ENCODE results near the gene ARSI. TPM values are rescaled to one million over a fixed set of nuclear protein-coding genes. Genes with fewer than 3 reads are reported as not detected.

Gene ARSI
- total and polyA plus RNA-seq, 2 donors (not counting 3 experiments of a cell fraction or from before 2014, with no cell fraction given) = 0.17 to 0.20 TPM

- Histone ChIP-seq H3K27me3 (ENCODE audit: control insufficient read depth in 2 of 2, insufficient read depth in 2 of 2, low read length in 2 of 2) (peaks cover 0 to 9% of the 10 kb centered on the region in 2 experiments), H3K27ac (ENCODE audit: insufficient read depth, low read depth, low read length) (no peak overlapping the region), H3K4me3 (replicated peaks in 1 of 3; ENCODE audit: insufficient read depth in 1 of 3, low read depth in 1 of 3, low read length in 3 of 3) (no peak overlapping the region), H4K20me1 (replicated peaks; ENCODE audit: control insufficient read depth, extremely low read depth, insufficient read depth, low read length) (no peaks in the 10 kb centered on the region), H3K9ac (replicated peaks; ENCODE audit: extremely low read depth, insufficient read depth, low read length) (no peak overlapping the region), H3K4me1 (ENCODE audit: control insufficient read depth, extremely low read depth, insufficient read depth, low read length) (peaks cover 13% of the 10 kb centered on the region), H3K79me2 (ENCODE audit: control insufficient read depth, insufficient read depth, low read length) (no peaks in the 10 kb centered on the region), H3K9me1 (replicated peaks; ENCODE audit: control insufficient read depth, extremely low read depth, insufficient read depth, low read length) (no peaks in the 10 kb centered on the region), H2AFZ (ENCODE audit: low read depth, low read length) (no peak overlapping the region), H3K36me3 (ENCODE audit: control insufficient read depth in 2 of 2, extremely low read depth in 1 of 2, insufficient read depth in 2 of 2, low read length in 2 of 2) (no peaks in the 10 kb centered on the region), H3K4me2 (ENCODE audit: insufficient read depth, low read length) (no peak overlapping the region), H3K9me3 (replicated peaks; ENCODE audit: control insufficient read depth, insufficient read depth, low read length) (no peaks in the 10 kb centered on the region)
- FAIRE-seq (no peak), DNase-seq (ENCODE audit: low read depth, low spot score) (no peak)
- intact Hi-C loops (cut with micrococcal nuclease) = no loop called here
- POLR2A ChIA-PET = interaction anchor here (0.8 kb wide), 1 partner anchor 14 kb away, joined by 6 read pairs; no protein-coding TSS in a partner anchor
- TF ChIP-seq POLR2A (IDR thresholded peaks at IDR 0.05; ENCODE audit: low read depth, low read length) (no peak), EZH2 (IDR thresholded peaks at IDR 0.05; ENCODE audit: borderline replicate concordance, low read depth, low read length, severe bottlenecking) (no peak), FOS (IDR thresholded peaks at IDR 0.05; ENCODE audit: borderline replicate concordance, insufficient read depth, low read length) (no peak), JUN (IDR thresholded peaks at IDR 0.05; ENCODE audit: borderline replicate concordance, insufficient read depth, insufficient read length, low read depth) (no peak), POLR2AphosphoS5 (IDR thresholded peaks at IDR 0.05; ENCODE audit: insufficient read depth, low read depth, low read length) (no peak), GATA2 (IDR thresholded peaks at IDR 0.05; ENCODE audit: insufficient read depth, insufficient read length, low read depth, low read length) (no peak), MYC (IDR thresholded peaks at IDR 0.05; ENCODE audit: low read depth, low read length) (no peak)
- TF ChIP-seq, protein P1, sequence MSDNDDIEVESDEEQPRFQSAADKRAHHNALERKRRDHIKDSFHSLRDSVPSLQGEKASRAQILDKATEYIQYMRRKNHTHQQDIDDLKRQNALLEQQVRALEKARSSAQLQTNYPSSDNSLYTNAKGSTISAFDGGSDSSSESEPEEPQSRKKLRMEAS (IDR thresholded peaks at IDR 0.05; ENCODE audit: insufficient read depth, insufficient read length) = no peak
- TF ChIP-seq, protein P2, sequence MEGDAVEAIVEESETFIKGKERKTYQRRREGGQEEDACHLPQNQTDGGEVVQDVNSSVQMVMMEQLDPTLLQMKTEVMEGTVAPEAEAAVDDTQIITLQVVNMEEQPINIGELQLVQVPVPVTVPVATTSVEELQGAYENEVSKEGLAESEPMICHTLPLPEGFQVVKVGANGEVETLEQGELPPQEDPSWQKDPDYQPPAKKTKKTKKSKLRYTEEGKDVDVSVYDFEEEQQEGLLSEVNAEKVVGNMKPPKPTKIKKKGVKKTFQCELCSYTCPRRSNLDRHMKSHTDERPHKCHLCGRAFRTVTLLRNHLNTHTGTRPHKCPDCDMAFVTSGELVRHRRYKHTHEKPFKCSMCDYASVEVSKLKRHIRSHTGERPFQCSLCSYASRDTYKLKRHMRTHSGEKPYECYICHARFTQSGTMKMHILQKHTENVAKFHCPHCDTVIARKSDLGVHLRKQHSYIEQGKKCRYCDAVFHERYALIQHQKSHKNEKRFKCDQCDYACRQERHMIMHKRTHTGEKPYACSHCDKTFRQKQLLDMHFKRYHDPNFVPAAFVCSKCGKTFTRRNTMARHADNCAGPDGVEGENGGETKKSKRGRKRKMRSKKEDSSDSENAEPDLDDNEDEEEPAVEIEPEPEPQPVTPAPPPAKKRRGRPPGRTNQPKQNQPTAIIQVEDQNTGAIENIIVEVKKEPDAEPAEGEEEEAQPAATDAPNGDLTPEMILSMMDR (IDR thresholded peaks at IDR 0.05; ENCODE audit: extremely low read depth in 1 of 2, insufficient read depth in 1 of 2, low read depth in 1 of 2, low read length in 2 of 2) = no peak
- dilution Hi-C loops (cut with MboI; ENCODE audit: extremely low pct_ligation_motif_present, low sequenced_read_pairs) = no loop called here
- no TSS peak for BruUV-seq (replicated peaks)
- CTCF ChIA-PET = no interaction called here
Measured at GRCh38 chr5:150313501-150313900, 10.8 kb upstream of the ARSI start.

Data from endothelial cell of umbilical vein (primary cell).